ENCODE results near the gene ZFR2.
"Not testable (repeated sequence)": the region's sequence is repeated elsewhere in the genome, so short reads cannot be mapped to it uniquely, and the experiment has no call there.

The ZFR2 gene

DNA sequence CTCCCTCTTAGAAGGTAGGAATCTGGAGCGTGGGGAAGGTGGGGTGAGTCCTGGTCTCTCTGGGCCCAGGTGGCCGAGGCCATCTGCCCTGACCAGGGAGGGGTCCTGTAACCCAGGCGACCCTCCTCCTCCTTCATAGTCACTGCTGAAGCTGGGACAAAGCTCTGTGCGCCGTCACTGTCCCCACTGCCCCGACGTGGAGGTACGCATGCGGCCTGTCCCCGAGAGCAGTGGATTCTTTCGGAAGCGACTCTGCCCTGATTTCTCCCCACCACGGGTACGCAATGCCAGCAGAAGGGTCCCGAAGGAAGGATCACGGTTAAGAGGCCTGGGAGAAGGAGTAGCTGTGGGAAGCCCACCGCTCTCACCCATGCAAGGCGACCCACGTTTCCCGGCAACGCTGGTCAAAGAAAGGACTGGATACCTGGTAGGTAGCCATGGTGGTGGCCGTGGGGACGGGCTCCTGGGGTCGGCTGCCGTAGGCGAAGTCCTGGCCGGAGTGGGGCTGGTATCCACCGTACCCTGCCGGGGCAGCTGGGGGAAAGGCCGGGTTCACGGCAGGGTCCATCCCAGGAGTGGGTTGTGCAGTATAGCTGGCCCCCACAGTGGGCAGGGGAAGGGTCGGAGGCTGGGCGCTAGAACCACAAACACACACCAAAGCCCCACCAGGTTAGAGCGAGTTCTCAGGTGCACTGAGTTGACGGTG is 34.3 kb downstream of the ZFR2 start:
- DNase-seq = no peak

DNA sequence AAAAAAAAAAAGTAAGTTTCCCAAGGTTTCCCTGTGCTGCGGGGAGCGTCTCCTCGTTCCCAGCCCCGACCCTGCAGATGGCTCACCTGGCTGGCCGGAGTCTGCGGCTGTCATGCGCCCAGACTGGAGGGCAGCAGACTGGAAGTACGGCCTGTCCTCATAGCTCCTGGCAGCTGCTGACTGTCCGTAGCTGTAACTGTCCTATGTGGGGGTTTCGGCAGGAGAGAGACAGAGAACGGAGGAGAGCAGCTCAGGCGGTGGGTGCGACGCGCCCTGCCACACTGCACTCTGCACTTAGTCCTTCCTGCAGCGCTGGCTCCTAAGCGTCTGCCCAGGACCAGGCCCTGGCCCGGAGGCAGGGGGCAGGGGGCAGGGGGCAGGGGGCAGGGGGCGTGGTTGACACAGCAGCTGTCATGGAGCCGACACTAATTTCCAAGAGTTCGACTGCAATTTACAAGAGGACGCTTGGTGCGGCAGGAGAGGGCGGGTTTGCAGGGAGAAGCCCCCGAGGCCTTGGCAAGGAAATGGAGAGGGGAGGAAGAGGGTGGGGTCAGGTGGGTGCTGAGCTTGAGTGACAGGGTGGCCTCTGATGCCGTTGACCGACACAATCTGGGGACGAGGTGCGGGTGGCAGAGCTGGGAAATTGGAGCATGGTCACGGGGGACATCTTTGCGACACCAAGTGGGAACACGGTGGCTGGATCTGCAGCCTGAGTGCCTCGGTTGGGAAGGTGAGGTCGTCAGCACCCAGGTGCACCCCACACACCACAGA is 35.1 kb downstream of the ZFR2 start:
- DNase-seq = no peak

DNA sequence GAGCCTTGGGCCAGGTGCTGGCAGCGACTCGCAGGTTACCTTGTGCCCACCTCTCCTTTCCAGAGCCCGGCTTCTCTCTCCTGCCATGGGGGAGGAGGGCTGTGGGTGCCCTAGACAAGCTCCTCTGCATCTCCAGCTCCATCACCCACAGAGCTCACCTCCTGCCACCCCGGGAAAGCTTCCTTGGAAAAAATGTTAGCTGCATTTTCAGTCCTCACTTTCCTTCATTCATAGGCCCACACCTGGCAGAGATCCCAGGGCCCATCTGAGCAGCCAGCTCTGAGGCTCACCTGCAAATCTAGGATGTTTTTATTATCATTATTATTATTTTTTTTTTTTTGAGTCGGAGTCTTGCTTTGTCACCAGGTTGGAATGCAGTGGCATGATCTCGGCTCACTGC is 36.8 kb downstream of the ZFR2 start:
- no peak for DNase-seq

DNA sequence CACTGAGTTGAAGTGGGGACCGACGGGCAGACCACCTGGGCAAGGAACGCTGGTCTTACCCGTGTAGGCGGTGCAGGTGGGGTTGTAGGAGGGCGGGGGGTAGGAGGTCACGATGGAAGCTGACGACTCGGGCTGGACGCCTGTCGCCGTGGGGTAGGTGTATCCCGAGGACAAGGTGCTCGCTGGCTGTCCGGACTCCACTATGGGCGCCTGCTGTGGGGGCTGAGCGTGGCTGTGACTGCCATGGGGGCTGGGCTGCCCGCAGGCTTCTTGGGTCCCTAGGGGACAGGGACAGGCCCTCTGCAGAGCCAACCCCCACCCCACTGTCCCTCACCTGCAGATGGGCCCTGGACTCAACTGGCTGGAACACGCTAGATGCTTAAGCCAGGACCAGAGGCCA is 37.2 kb downstream of the ZFR2 start:
- no peak for DNase-seq

DNA sequence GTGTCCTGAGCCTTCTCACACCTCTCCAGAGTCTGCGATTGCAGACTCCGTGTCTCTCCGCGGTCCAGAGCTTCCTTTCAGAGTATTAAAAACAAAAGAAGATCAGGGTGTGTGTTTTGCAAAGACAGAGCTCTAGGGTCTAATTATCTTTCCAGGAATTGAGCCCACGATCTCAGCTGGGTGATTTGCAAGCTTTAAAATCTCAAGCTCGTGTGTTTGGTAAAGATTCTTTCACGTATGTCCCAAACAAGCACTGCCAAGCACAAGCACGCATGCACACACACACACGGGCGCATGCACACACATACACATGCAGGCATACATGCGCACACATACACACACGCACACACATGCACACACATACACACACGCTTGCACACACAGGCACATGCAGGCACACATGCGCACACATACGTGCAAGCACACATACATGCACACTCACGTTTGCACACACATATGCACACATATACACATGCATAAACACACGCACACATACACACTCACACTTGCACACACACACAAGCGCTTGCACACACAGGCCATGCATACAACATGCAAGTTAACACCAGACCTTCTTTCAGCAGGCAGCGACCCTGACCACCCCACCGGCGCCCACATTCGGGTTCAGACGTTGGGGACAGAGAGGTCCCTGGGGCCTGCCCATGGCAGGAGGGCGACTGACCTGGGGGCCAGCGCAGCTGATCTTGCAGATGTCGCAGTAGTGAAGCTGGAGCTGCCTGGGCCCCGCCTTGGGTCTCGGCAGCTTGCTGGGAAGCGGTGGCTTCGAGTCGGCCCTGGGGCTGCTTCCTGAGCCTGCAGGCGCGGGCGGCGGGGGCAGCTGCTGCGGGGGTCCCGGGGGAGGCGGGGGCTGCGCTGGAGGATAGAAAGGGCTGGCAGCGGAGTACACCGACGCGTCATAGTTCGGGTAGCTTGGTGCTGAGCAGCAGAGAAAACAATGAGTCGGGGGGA is 37.9 kb downstream of the ZFR2 start:
- no peak for DNase-seq

DNA sequence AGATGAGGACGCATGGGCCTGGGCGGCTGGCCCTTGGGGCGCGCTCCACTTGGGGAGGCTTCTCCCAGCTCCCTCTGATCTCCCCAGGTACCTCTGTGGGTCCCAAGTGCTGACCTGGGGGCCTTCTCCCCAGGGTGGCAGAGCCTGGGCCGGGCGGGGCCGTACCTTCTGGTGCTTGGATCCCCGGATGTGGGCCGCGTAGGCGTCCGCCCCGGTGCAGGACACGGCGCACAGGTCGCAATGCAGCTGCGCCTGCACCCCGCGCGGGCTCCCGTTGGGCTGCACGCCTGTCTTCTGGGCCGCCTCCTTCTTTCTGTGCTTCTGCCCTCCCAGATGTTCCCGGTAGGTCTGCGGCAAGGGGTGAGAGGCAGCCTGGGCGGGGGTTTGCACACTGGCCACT is 41.5 kb downstream of the ZFR2 start:
- DNase-seq = no peak

DNA sequence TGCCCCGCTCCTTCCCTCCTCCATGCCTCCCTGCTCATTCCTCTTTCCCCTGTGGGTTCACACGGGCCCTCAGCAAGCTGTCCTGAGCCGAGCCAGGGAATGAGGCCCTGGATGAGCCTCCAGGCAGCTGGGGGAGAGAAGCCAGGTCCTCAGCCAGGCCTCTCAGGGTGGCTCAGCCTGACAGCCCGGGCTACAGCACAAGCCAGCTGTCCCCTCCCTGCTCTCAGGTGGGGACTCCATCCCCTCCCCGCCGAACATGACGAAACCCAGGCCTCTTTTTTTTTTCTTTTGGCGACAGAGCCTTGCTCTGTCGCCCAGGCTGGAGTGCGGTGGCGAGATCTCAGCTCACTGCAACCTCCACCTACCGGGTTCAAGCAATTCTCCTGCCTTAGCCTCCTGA is 42.7 kb downstream of the ZFR2 start:
- no peak for DNase-seq

DNA sequence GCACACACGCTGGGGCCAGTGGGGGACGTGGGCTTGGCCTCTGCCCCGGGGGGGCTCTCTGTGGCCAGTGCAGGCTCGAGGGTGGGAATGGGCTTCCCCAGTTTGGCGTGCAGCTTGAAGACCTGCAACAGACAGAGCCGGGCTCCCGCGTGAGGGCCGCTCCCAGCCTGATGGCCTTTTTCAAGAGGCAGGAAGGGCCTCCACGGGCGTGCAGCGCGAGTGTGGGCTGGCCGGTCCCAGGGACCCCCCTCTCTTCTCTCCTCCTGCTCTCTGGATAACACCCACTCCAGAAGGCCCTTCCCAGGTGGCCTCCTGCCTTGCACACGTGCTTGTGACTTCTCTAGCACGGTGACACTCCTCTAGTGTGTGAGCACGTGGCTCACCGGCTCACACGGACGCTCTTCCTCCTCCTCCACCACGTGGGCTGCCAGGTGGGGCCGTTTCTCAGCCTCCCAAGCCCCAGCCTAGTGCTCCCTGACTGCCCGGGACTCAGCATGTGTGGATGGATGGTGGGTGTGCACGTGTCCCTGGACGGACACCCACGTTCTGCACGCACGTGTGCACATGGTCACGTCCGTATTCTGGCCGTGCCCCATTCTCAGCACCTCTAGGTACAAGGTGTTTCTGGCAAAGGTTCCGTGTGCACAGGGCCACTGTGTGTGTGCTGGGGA is 43.4 kb downstream of the ZFR2 start:
- no peak for DNase-seq

DNA sequence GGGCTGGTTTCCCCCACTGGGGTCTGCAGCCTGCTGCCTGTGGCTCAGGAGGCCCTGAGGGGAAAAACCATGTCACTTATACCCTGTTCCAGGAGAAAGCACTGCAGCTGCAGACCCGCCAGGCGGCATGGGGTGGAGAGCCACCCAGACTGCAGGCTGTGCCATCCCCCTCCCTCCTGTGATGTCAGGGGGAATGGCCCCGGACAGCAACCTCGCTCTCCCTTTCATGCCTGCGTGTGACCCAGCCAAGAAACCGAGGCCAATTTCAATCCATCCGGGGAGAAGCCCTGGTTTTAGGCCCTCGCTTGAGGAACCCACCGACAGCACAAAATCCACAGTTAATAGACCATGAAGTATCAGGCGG is 45.5 kb downstream of the ZFR2 start:
- no peak for DNase-seq

DNA sequence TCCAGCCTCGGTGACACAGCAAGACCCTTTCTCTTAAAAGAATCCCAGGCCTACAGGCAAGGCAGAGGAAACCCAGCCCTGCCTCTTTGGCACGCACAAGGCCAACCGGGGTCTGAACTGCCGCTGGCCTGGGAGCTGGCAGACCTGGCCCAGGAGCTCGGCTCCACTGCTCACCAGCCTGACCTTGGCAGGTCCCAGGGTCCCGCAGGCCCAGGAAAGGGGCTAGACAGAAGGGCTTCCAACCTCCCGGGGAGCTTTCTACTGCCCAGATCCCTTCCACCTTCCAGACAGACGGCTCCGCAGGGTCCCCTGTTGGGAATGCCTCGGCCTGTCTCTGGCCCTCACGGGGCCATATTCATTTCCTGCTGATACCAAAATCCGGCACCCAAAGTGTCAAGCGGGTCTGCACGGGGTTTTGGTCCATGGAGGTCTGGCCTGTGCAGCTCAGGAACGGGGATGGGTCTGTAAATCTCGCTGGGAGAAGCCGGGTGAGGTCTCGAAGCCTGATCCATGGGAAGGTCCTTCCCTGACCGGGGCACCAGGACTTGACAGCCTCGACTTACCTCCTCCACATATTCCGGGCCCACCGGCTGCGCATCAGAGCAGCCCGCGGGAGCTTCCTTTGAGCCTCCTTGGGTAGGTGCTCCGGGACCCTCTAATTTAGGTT is 46.0 kb downstream of the ZFR2 start:
- DNase-seq = no peak

DNA sequence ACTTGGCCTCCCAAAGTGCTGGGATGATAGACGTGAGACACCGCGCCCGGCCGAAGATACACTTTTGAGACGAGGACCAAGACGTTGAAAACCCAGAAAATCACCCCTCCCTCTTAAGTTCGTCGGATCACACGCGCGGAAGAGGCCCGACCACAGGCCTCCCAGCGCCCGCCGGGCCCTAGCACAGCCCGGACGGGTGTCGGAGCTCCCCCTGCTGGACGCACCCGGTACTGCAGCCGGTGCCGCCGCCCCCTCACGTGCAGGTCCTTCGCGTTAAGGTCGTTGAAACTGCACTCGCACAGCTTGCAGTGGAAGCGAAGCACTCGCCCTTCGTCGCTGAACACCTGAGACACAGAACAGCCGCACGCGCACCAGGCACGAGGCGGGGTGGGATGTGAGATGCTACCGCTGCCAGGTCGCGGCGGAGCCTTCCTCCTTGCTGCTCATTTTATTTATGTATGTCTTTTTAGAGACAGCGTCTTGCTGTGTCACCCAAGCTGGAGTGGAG is 46.9 kb downstream of the ZFR2 start:
- peak; percentile 66 for DNase-seq

DNA sequence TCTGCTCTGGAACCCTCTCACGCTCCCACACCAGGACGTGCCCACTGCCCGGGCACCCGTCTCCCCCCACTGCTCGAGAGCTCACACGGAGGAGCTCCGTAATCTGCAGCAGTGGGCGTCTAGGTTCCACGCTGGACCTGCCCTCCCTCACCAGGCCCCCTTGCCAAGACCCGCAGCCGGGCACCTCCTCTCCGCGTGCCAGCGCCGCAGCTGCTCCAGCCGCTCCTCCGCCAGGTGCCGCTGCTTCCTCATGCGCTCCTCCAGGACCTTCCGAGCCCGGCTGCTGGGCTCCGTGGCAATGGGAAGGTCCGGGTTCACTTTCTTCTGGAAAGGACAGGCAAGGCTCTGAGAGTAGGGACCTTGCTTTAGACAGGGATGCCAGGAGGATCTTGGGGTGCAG is 47.7 kb downstream of the ZFR2 start:
- peak; percentile 75 for DNase-seq

DNA sequence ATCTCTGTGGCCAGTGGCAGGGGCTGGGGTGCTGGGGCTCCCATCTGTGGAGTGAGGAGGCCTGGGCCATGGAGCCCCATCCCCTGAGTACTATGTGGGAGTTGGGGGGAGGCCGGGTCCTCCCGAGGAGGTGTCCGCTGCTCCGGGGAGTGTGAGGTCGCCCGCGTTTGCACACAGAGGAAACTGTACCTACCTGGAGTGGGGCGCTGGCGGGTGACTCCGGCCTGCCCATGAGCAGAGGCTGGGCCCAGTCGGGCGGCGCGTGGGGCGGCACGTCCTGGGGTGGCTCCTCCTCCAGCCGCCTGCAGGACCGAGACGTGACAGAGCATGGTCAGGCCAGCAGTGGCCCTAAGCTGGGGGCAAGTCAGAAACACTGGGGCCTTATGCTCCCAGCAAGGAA is 48.8 kb downstream of the ZFR2 start:
- peak; percentile 31 for DNase-seq

DNA sequence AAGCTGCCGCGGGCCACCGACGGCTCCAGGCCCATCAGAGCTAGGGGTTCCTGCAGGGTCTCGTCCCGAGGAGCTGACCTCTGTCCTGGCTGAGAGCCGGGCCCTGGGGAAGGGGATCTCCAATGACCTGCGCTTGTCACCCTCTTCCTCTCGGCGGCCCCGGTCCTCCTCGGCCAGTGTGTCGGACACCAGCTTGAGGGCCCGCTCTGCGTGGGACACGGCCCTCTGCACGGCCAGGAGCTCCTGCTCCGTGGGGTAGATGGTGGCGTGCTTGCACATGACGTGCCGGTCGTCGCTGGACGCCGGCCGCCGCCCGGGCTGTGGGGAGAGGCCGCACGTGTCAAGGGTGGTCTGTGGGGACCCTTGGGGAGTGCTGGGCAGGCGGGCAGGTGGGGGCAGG is 49.9 kb downstream of the ZFR2 start:
- no peak for DNase-seq

DNA sequence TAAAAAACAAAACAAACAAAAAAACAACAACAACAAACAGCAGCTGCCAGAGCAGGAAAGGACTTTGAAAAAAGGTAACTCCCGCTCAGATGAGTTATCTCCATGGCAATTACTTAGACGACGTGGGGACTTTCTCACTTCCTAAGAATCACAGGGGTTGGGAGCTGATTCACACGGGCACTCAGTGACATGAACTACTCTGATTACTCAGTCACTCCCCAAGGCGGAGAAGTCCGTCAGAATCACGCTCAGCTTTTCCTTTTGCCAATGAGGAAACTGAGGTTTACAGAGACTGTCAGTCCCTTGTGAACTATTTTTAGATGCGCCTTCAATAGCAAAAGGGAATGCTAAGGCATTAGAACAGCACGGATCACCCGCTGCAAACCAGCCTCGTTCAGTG is 50.4 kb downstream of the ZFR2 start:
- peak; percentile 33 for DNase-seq

DNA sequence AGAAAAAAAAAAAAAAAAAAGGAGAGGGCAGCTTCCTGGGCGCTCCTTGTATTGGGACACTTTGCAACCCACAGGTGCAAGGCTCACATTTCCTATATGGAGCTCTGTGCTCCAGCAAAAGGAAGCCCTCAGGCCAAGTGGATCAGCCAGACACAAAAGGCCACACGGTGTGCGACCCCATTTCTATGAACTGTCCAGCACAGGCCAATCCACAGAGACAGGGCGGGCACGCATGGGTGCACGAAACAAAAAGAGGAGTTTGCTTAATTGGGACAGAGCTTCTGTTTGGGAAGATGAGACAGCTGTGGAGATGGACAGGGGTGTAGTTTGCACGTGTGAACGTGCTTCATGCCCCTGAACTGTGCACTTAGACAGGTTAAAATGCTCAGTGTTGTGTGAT is 51.1 kb downstream of the ZFR2 start:
- DNase-seq = no peak

DNA sequence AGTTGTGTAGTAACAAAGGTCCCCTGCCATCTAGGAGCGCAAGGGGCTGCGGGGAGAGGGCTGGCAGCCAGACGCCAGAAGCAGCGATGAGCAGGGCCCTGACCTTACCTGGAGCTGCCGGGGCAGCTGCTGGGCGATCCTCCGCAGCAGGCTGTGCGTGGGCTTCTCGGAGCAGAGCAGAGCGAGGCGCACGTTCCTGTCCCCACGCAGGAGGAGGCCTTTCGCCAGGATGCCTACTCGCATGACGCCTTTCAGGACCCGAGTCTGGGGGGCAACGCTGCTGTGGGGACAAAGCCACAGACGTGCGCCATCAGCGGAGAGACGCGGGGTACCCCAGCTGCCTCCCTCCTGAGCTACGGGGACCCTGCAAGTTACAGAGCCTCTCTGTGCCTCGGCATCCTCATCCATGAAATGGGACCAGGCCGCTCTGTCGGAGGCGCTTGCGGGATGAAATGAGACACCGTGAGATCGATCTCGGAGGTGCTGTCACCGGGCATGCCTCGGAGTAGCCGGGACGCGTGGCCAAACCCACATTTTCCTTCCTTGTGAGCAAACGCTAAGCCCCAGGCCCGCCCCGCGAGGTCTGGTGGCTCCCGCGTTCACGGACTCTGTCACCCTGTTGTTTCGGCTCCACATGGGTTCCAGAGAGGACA is 52.1 kb downstream of the ZFR2 start:
- no peak for DNase-seq

DNA sequence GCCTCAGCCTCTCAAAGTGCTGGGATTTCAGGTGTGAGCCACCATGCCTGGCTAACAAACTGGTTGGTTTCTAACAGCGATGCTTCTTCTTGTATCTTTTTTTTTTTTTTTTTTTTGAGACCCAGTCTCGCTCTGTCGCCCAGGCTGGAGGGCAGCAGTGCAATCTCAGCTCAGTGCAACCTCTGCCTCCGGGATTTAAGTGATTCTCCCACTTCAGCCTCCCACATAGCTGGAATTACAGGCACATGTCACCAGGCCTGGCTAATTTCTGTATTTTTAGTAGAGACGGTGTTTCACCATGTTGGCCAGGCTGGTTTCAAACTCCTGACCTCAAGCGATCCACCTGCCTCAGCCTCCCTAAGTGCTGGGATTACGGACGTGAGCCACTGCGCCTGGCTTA is 52.7 kb downstream of the ZFR2 start:
- DNase-seq = not testable (repeated sequence)

DNA sequence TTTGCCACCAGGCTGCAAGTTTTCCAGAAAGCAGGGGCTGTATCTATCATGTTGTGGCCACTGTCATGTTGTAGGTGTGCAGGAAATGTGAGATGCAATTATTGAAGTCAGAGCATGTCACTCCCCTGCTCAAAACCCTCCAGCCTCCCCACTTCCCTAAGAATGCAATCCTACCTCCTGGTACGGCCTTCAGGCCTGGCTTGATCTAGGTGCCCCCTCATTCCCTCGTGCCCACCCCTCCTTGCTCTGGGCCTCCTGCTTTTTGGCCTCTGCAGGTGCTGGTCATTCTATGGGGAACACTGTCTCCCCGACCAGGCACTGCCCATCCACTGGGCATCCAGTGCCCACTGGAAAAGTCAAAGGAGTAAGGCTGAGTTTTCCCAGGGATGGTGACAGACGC is 54.2 kb downstream of the ZFR2 start:
- DNase-seq = no peak

DNA sequence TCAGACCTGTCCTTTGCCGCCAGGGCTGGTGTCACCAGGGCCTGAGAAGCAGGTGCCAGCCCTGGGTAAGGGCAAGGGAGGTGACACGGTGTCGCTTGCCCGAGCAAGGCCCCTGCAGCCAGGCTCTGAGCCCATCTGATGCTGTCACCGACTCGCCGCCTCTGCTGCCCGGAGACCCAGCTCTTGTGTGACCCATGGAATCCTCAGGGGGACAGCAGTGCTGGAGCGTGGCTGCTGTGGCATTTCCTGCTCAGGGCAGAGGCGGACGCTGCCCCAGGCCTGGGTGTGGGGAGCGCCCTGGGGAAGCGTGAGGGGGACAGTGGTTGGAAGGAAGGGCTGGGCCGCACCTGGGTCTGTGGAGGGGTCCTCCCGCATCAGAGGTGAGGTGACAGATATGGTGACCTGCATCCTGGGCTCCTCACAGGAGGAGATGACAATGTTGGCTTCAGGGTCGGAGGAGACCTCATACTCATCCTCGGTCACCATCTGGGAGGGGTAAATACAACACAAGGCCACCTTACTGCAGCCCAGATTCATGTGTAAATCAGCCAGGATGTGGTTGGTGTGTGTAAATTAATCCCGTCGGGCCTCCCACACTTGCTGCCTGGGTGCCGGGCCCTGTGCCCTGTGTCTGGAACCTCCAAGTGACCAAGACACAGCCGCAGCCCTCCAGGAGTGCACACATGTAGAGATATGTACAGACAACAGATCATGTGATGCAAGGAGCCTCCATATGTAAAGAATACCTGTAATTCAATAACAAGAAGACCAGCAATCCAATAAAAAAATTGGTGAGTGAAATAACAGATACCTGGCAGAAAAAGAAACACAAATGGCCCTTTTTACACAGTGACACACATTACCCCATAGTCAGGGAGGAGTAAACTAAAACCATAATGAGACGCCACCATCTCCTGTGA is 55.1 kb downstream of the ZFR2 start:
- no peak for DNase-seq
